Measurements from ENCODE around the gene PTRH2.

PTRH2 gene

GRCh38 chr17:59669411-59669810 lies 37.8 kb downstream of the PTRH2 start:
- DNase-seq (ENCODE audit: low read depth, low spot score) = no peak

- DNase-seq (ENCODE audit: low read depth, low spot score) = peak; percentile 11
These were observed 38.4 kb downstream of the PTRH2 start for GRCh38 chr17:59668816-59669215.

- DNase-seq (ENCODE audit: low read depth, low spot score) = no peak
These were observed 41.0 kb downstream of the PTRH2 start for GRCh38 chr17:59666235-59666634.

GRCh38 chr17:59656624-59657023 lies 50.6 kb downstream of the PTRH2 start:
- DNase-seq (ENCODE audit: low read depth, low spot score) = peak; percentile 16

- DNase-seq (ENCODE audit: low read depth, low spot score) = no peak
These were observed 55.1 kb downstream of the PTRH2 start for GRCh38 chr17:59652119-59652518.

GRCh38 chr17:59651346-59651745 lies 55.9 kb downstream of the PTRH2 start:
- no peak for DNase-seq (ENCODE audit: low read depth, low spot score)

- DNase-seq (ENCODE audit: low read depth, low spot score) = no peak
These were observed 56.6 kb downstream of the PTRH2 start for GRCh38 chr17:59650642-59651041.

- DNase-seq (ENCODE audit: low read depth, low spot score) = no peak
These were observed 57.3 kb downstream of the PTRH2 start for GRCh38 chr17:59649886-59650285.
